Activated CD4-positive, CD25-positive, alpha-beta regulatory T cell treated with anti-CD3 and anti-CD28 coated beads, Interleukin-2, amount 50 U/mL, for 24 hours (primary cell): ENCODE results near the gene TRHDE.

Experiments used
- ATAC-seq, 2 donors: fragments of 150-1000 bp; cut with Tn5 transposase; one replicate each; pipeline ENCODE4 v1.10.0; 2021; ENCODE audit warnings: mild to moderate bottlenecking in 1 of 2, moderate library complexity in 1 of 2

TRHDE gene

GRCh38 chr12:72523754-72524153 lies 251.6 kb downstream of the TRHDE start:
- ATAC-seq: no peak

DNA sequence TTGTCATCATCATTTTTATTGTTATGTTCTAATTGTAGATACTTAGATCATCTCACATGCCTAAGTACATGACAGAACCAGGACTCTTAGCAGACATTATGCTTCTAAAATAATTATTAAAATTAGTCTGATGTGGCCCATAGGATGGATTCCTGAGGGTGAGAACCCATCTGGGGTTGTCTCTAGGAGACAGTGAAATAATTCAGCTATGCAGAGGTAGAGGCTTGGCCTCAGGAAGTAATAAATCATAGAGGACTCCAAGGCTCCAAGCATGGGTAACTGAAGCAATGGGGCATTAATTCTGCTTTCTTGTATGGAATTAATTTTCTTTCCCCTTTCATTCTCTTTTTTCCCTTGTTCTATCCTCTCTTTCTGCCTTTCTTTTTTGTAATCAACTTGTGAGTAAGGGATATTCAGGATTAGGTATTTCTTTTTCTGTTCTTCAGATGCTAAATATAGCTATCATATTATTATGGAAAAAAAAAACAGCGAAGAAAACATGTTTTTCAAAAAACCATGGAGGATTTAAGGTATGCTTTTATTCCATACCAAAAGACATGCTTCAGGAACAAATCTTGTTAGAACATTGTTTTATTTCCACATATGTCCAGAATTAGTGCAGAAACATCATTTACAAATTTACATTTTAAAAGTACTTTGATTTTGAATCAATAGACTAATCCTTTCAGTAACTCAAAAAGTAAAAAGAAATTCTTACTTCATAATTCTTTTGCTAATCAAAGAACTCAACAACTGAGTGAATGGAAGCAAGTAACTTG lies 263.2 kb downstream of the TRHDE start:
- ATAC-seq: no peak

GRCh38 chr12:72540811-72541210 lies 268.6 kb downstream of the TRHDE start:
- ATAC-seq: no peak

GRCh38 chr12:72543777-72544467 lies 271.8 kb downstream of the TRHDE start:
- no peak for ATAC-seq

GRCh38 chr12:72546106-72546505 lies 273.9 kb downstream of the TRHDE start:
- no peak for ATAC-seq

DNA sequence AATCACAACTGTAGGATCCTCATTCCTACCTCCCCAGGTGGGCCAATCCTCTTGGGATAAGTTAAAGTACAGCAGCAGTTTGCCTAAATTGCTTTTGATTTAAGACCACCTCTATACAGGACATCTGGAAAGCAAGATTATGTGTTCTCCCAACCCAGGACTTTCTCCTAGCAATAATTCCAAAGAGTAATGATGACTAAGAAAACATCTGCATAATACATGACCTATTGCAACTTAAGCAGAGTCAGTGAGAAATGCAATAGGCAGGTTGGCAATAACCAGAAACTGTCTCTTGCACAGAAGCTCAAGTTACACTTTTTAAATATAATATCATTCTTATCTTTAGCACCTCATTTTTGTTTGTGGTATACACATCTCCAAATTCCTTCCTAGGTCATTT lies 275.4 kb downstream of the TRHDE start:
- no peak for ATAC-seq

DNA sequence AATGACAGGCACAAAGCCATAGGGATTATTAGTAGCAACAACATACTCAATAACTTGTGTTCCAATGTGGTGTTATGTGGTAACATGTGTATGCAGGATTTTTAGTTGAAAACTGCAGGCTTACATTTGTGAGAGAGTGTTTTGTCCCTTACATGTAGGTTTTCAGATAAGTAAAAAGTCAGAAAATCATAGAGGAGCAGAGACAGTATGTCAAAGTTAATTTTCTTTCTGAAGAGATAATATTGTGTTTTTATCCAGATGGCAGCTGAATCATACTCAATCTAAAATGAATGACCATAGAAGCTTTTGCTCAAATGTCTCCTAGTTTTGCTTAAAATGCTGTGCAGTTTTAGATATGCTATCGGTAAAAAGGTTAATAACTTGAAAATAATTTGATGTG lies 277.0 kb downstream of the TRHDE start:
- ATAC-seq: no peak

DNA sequence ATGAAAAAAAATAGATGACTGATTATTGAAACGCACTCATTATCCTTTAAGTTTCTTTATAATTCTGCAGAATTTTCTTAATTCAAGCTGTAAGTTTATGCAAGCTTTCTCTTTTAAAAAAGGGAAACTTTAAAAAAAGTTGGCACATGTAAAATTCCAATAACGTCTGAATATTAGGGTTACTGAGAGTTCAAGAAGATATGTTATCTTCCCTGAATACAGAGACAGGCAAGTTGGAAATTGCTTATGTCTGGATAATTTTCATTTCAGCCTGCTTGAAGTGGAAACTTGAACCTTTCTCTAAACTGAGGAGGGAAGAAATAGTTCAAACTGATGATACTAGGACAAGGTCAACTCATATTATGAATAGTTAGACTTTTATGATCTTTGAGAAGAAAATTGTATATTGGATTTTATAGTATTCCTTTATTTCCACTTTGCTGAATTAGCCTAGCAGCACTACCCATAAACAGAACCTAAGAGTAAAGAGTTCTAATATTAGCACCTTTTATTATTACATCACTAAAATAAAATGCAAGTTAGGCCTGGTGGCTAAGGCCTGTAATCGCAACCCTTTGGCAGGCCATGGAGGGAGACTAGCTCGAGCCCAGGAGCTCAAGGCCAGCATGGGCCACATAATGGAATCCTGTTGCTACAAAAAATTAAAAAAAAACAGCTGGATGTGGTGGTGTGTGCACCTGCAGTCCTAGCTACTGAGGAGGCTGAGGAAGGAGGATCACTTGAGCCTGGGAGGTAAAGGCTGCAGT lies 288.0 kb downstream of the TRHDE start:
- no peak for ATAC-seq

GRCh38 chr12:72570601-72571000 lies 298.4 kb downstream of the TRHDE start:
- no peak for ATAC-seq

- ATAC-seq: no peak
Observed at GRCh38 chr12:72574138-72574537, 302.0 kb downstream of the TRHDE start.

GRCh38 chr12:72578327-72578726 lies 306.2 kb downstream of the TRHDE start:
- no peak for ATAC-seq

GRCh38 chr12:72586456-72586855 lies 314.3 kb downstream of the TRHDE start:
- ATAC-seq: no peak

DNA sequence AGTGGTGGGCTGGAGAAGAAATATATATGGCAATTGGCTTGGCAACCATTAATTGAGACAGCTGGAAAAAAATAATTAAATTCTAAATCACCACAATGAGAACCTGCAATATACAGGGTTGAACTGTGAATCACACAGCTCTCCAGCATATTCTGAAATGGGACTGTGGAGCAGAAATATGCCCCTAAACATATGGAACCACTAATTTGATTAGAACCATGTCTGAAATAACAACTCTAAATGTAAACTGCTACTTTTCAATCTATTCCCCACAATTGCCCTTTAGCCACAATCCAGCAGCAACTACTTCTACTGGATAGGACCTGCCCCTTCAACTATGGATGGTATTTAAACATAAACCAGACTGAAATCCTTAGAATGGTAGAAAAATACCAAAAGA lies 330.4 kb downstream of the TRHDE start:
- no peak for ATAC-seq

- ATAC-seq: no peak
Observed at GRCh38 chr12:72605975-72606374, 333.8 kb downstream of the TRHDE start.

- no peak for ATAC-seq
Observed at GRCh38 chr12:72610342-72610741, 338.2 kb downstream of the TRHDE start.

DNA sequence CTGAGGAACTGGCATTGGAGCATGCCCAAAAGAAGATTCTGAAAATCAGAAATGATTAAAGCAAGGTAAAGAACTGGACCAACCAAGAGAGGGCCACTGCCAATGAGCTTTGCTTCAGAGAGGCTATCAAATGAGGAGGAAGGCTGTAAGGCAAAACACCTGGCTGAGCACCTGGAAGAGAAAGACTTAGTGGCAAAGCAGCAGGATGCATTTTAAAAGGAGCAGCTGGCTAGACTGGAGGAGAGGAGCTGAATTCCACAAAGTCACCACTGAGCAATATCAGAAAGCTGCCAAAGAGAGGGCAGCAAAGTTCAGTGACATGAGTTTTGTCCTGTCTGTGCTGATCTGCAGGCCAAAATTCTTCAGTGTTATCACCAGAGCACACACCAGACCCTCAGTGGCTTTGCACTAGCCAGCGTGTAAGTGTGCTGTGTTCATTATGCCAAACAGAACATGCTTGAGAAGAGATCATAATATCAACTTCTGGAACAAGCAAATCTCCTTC lies 338.7 kb downstream of the TRHDE start:
- ATAC-seq: no peak

DNA sequence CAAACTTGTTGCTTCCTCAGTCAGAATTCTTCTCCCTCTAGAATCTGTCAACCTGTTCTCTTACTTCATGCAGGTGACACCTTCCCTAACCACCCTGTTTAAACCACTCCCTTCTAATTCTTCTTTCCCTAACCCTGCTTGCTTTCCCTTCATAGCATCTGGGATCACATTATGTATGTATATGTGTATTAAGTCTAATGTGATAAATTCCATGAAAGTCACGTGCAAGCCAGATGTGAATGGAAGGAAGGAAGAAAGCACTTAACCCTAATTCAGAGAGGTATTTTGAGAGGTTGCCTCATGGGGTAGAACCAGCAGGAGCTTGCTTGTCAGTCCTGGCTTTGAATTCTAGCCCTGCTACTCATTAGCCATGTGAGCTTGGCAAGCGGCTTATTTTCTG lies 340.0 kb downstream of the TRHDE start:
- ATAC-seq: no peak

- no peak for ATAC-seq
Observed at GRCh38 chr12:72618764-72619163, 346.6 kb downstream of the TRHDE start.

GRCh38 chr12:72622556-72622955 lies 350.4 kb downstream of the TRHDE start:
- ATAC-seq: no peak

- no peak for ATAC-seq
Observed at GRCh38 chr12:72631926-72632685, 359.9 kb downstream of the TRHDE start.

DNA sequence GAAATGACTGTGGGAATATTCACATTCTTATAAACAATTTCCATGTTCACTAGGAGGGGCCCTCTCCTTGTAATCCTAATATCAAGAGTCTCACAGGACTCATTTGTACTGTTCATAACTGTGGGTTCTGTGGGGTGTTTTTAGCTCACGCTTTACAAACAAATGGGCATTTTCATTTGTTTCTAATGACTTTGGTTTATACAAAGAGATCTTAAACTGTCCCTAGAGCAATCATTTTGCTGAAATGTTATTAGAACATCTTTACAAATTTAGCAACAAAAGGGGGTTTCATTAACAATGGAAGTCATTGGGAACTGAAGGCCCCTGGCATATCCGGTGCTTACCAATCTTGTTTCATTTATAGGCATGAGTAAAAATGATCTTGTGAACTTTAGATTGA lies 370.5 kb downstream of the TRHDE start:
- ATAC-seq: no peak

- ATAC-seq: no peak
Observed at GRCh38 chr12:72647139-72647538, 375.0 kb downstream of the TRHDE start.

GRCh38 chr12:72658615-72659014 lies 386.4 kb downstream of the TRHDE start:
- ATAC-seq: no peak
